Measurements from ENCODE around the gene TPPP3.

- no peak for TF ChIP-seq CTCF (conservative IDR thresholded peaks at IDR 0.05; ENCODE audit: low read depth, low read length)
- TF ChIP-seq EZH2 (IDR thresholded peaks at IDR 0.05; ENCODE audit: borderline replicate concordance, low read depth, low read length, poor library complexity, severe bottlenecking) = no peak
Observed at GRCh38 chr16:67341250-67341649, 52.0 kb downstream of the TPPP3 start.
